ENCODE results near the gene TFAP2D.

TFAP2D gene

DNA sequence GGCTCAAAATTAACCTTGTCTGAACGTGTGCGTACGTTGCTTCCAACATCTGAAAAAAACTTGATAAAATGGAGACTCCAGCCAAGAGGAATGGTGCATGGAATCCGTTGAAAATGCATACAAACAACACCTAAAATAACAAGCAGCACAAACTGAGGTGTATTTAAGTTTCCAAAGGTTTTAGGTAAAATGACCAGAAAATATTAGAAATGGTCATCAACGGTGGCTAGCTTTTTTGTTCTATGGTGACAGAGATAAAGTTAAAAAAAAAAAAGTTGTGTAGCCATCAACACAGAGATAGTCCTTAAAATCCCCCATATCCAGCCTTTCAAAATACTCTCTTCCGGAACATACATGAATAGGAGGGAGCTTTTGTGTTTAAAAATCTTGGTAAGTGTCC lies 104.7 kb downstream of the TFAP2D start:
- DNase-seq (ENCODE audit: low spot score) = no peak
- FAIRE-seq = no peak

GRCh38 chr6:50818673-50819072 lies 105.3 kb downstream of the TFAP2D start, which contains the start of gene TFAP2B:
Gene TFAP2B (plus strand): TSS chr6:50818871. CDS start chr6:50818892, 21 bp downstream.
- FAIRE-seq (no peak), DNase-seq (ENCODE audit: low spot score) (no peak)

GRCh38 chr6:50819466-50819903 lies 106.2 kb downstream of the TFAP2D start:
- FAIRE-seq (no peak), DNase-seq (ENCODE audit: low spot score) (no peak)

DNA sequence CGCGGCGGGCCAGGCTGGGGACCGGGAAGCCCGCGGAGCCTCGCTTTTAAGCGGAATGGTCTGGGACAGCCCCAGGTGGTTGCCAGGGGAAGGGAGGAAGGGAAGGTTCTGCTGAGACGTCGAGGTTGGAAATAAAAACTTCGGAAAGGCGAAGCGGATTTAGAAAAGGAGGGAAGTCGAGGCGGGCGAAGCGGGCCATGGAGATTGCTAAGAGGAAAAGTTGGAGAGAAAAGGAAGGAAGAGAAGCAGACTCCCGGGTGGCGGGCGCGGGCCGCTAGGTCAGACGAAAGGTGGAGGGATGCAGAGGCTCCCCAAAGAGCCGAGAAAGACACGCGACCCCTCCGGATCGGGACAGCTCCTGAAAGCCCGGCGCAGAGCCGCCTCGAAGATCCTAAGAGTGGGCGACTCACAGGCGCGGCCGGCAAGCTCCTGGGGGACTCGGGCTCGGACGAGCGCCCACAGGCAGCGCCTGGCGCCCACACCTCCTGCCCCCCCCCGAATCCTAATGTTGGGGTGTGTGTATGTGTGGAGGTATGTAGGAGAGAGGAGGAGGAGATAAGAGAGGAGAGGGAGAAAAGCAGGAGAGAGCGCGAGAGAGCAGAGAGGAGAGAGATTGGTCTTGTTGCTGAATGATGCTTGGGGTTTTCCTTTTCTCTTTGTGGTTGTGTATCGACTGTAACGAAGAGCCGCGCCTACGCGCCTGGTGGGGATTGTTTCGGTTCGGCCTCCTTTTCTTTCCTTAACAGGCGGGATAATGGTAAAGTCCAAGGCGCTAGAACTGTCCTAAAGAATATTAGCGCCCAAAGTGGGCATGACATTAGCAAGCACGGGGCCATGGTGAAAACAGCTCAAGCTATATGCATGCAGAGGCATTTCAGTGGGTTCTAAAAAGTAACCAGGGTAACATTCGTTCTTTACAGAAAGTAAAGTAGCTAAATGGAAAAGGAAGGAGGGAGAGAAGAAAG lies 106.9 kb downstream of the TFAP2D start:
- DNase-seq (ENCODE audit: low spot score) (no peak), FAIRE-seq (no peak)

- FAIRE-seq = no peak
- DNase-seq (ENCODE audit: low spot score) = no peak
These were observed 107.5 kb downstream of the TFAP2D start for GRCh38 chr6:50820869-50821264.

- FAIRE-seq = no peak
- no peak for DNase-seq (ENCODE audit: low spot score)
These were observed 108.2 kb downstream of the TFAP2D start for GRCh38 chr6:50821441-50822077.

DNA sequence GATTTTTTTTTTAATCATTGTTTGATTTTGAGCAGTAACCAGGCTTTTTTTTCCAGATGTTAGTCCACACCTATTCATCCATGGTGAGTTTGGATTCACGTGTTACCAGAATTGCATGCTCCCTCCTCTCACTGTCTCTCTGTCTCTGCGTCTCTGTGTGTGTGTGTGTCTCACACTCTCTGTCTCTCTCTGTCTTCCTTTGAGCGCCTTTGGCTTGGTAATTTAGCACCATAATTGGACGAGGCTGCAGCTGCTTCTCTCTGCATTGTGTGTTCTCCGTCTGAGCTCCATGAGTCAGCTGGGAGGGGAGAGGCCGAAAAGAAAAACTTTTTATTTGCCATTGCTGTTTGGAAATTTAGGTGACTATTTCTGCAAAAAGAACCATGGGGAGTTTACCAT lies 108.8 kb downstream of the TFAP2D start:
- DNase-seq (ENCODE audit: low spot score) (no peak), FAIRE-seq (no peak)

All from urothelium cell line (cell line).